Skeletal muscle tissue (tissue), 4 donors: Measurements from ENCODE around the gene PEX19. TPM values are rescaled to one million over a fixed set of nuclear protein-coding genes. Genes with fewer than 3 reads are reported as not detected.

Source experiments
- H3K27ac ChIP-seq: one replicate; pipeline ENCODE4 v1.7.0; 2013; ENCODE audit warnings: mild to moderate bottlenecking, low read depth, low read length, inconsistent platforms
- H3K27me3 ChIP-seq, 3 donors: one replicate each; pipeline ENCODE4 v1.7.0; 2013; ENCODE audit warnings: low read length in 3 of 3; ENCODE audit not compliant: control insufficient read depth in 3 of 3, insufficient read depth in 3 of 3
- H3K36me3 ChIP-seq, 3 donors: one replicate each; pipeline ENCODE4 v1.7.0; 2013; ENCODE audit warnings: low read length in 3 of 3; ENCODE audit not compliant: control insufficient read depth in 3 of 3, insufficient read depth in 3 of 3
- H3K4me1 ChIP-seq, 3 donors: one replicate each; pipeline ENCODE4 v1.7.0; 2013; ENCODE audit warnings: low read length in 3 of 3, mild to moderate bottlenecking in 3 of 3; ENCODE audit not compliant: control insufficient read depth in 3 of 3, insufficient read depth in 3 of 3
- H3K4me3 ChIP-seq, 3 donors: one replicate each; pipeline ENCODE4 v1.7.0; 2013; ENCODE audit warnings: low read length in 3 of 3
- H3K9ac ChIP-seq, 3 donors: one replicate each; pipeline ENCODE4 v1.7.0; 2013; ENCODE audit warnings: low read length in 3 of 3, mild to moderate bottlenecking in 3 of 3, moderate library complexity in 2 of 3, low read depth in 1 of 3
- H3K9me3 ChIP-seq, 3 donors: one replicate each; pipeline ENCODE4 v1.7.0; 2013; ENCODE audit warnings: low read length in 3 of 3; ENCODE audit not compliant: control insufficient read depth in 3 of 3
- total RNA-seq: library from RNA; depleted of rRNA; stranded (reverse); fragments of >200 nt; gene quantifications from one replicate; pipeline ENCODE4 v1.2.3, GENCODE V29; 2014
- donor health status: Osteomylitis.

PEX19 gene
- total RNA-seq, 1 donor from 2014 or later: 30.3 TPM

- Histone ChIP-seq H3K36me3 (no peaks in the 10 kb centered on the region), H3K4me1 (peaks cover 28 to 58% (median 41%) of the 10 kb centered on the region in 3 donors), H3K4me3 (peak overlapping the region; percentile 97 to 100 (median 99)), H3K27me3 (no peaks in the 10 kb centered on the region), H3K27ac (peak overlapping the region; percentile 100), H3K9ac (peak overlapping the region; percentile 100), H3K9me3 (no peaks in the 10 kb centered on the region)
Observed at GRCh38 chr1:160260406-160261382, 24.2 kb downstream of the PEX19 start.

- Histone ChIP-seq H3K9ac (no peak overlapping the region), H3K9me3 (no peaks in the 10 kb centered on the region), H3K4me3 (no peak overlapping the region), H3K36me3 (peaks cover 0 to 6% (median 0%) of the 10 kb centered on the region in 3 donors), H3K27ac (peak overlapping the region; percentile 100), H3K27me3 (no peaks in the 10 kb centered on the region), H3K4me1 (peaks cover 28 to 58% (median 41%) of the 10 kb centered on the region in 3 donors)
Observed at GRCh38 chr1:160258177-160258798, 26.6 kb downstream of the PEX19 start.

GRCh38 chr1:160257411-160258015 lies 27.4 kb downstream of the PEX19 start:
- Histone ChIP-seq H3K9ac (no peak overlapping the region), H3K27ac (peak overlapping the region; percentile 36), H3K4me3 (no peak overlapping the region), H3K36me3 (peaks cover 0 to 10% (median 0%) of the 10 kb centered on the region in 3 donors), H3K9me3 (no peaks in the 10 kb centered on the region), H3K4me1 (peaks cover 28 to 54% (median 35%) of the 10 kb centered on the region in 3 donors), H3K27me3 (no peaks in the 10 kb centered on the region)

- no peaks in the 10 kb centered on the region for H3K9me3 ChIP-seq
- peaks cover 30 to 50% (median 40%) of the 10 kb centered on the region in 3 donors for H3K4me1 ChIP-seq
- H3K27ac ChIP-seq: no peak overlapping the region
- H3K27me3 ChIP-seq: no peaks in the 10 kb centered on the region
- no peak overlapping the region for H3K9ac ChIP-seq
- peaks cover 0 to 10% (median 0%) of the 10 kb centered on the region in 3 donors for H3K36me3 ChIP-seq
- H3K4me3 ChIP-seq: no peak overlapping the region
Observed at GRCh38 chr1:160256396-160257046, 28.4 kb downstream of the PEX19 start.

GRCh38 chr1:160255781-160256300 lies 29.1 kb downstream of the PEX19 start:
- Histone ChIP-seq H3K4me1 (peaks cover 36 to 53% (median 42%) of the 10 kb centered on the region in 3 donors), H3K27ac (no peak overlapping the region), H3K36me3 (peaks cover 0 to 10% (median 0%) of the 10 kb centered on the region in 3 donors), H3K9me3 (no peaks in the 10 kb centered on the region), H3K9ac (no peak overlapping the region), H3K4me3 (no peak overlapping the region), H3K27me3 (no peaks in the 10 kb centered on the region)

GRCh38 chr1:160251687-160252526 lies 33.0 kb downstream of the PEX19 start:
- Histone ChIP-seq H3K36me3 (peaks cover 0 to 10% (median 0%) of the 10 kb centered on the region in 3 donors), H3K27me3 (no peaks in the 10 kb centered on the region), H3K4me1 (peaks cover 13 to 30% (median 22%) of the 10 kb centered on the region in 3 donors), H3K4me3 (no peak overlapping the region), H3K9me3 (no peaks in the 10 kb centered on the region), H3K9ac (peak overlapping the region in 2 of 3 donors; percentile 16 to 33), H3K27ac (peak overlapping the region; percentile 63)

GRCh38 chr1:160251011-160251410 lies 33.9 kb downstream of the PEX19 start:
- Histone ChIP-seq H3K9ac (peak overlapping the region in 2 of 3 donors; percentile 36 to 47), H3K4me1 (peaks cover 17 to 34% (median 25%) of the 10 kb centered on the region in 3 donors), H3K4me3 (peak overlapping the region in 1 of 3 donors; percentile 5), H3K36me3 (peaks cover 0 to 10% (median 0%) of the 10 kb centered on the region in 3 donors), H3K9me3 (no peaks in the 10 kb centered on the region), H3K27me3 (no peaks in the 10 kb centered on the region), H3K27ac (peak overlapping the region; percentile 63)

GRCh38 chr1:160247053-160247452 lies 37.9 kb downstream of the PEX19 start:
- H3K4me1 ChIP-seq: peaks cover 46 to 49% (median 49%) of the 10 kb centered on the region in 3 donors
- H3K4me3 ChIP-seq: no peak overlapping the region
- no peaks in the 10 kb centered on the region for H3K9me3 ChIP-seq
- no peaks in the 10 kb centered on the region for H3K27me3 ChIP-seq
- H3K36me3 ChIP-seq: peaks cover 0 to 3% (median 0%) of the 10 kb centered on the region in 3 donors
- H3K27ac ChIP-seq: peak overlapping the region; percentile 51
- no peak overlapping the region for H3K9ac ChIP-seq
